SKM-1 treated with dmso at 0.1 percent for 144 hours (cell line): ENCODE data around the gene DHRS4.

Source experiments
- DNase-seq: peaks from one replicate; lab custom pipeline; 2025; ENCODE audit not compliant: unreplicated experiment; lab: John Stamatoyannopoulos, UW

The DHRS4 gene

GRCh38 chr14:23953464-23954278, at the start of gene DHRS4:
Gene DHRS4, plus strand, starts transcription at chr14:23953770. Its CDS starts 19 bp downstream, at chr14:23953789.
- peak; percentile 16 for DNase-seq

GRCh38 chr14:23910101-23910875, 43.3 kb upstream of the DHRS4 start:
- DNase-seq: no peak

- DNase-seq: no peak
These were observed 42.7 kb upstream of the DHRS4 start for GRCh38 chr14:23910876-23911210.

- DNase-seq: no peak
These were observed 38.0 kb upstream of the DHRS4 start for GRCh38 chr14:23915559-23915958.

GRCh38 chr14:23916004-23916403, 37.6 kb upstream of the DHRS4 start:
- DNase-seq: no peak

- DNase-seq: no peak
These were observed 37.1 kb upstream of the DHRS4 start for GRCh38 chr14:23916446-23916845.

GRCh38 chr14:23922545-23922944, 31.0 kb upstream of the DHRS4 start:
- DNase-seq: no peak

- DNase-seq: no peak
These were observed 28.0 kb upstream of the DHRS4 start for GRCh38 chr14:23925523-23926075.

- DNase-seq: no peak
These were observed 27.0 kb upstream of the DHRS4 start for GRCh38 chr14:23926543-23926942.

- DNase-seq: no peak
These were observed 24.4 kb upstream of the DHRS4 start for GRCh38 chr14:23929136-23929535.

- DNase-seq: no peak
These were observed 23.7 kb upstream of the DHRS4 start for GRCh38 chr14:23929822-23930294.

GRCh38 chr14:23930742-23931141, 22.8 kb upstream of the DHRS4 start:
- DNase-seq: no peak

GRCh38 chr14:23931721-23932289, 21.8 kb upstream of the DHRS4 start:
- no peak for DNase-seq

- no peak for DNase-seq
These were observed 20.9 kb upstream of the DHRS4 start for GRCh38 chr14:23932639-23933038.

GRCh38 chr14:23933108-23933741, 20.3 kb upstream of the DHRS4 start:
- no peak for DNase-seq

GRCh38 chr14:23933742-23934128, 19.8 kb upstream of the DHRS4 start:
- DNase-seq: no peak

GRCh38 chr14:23935158-23935557, 18.4 kb upstream of the DHRS4 start:
- DNase-seq: no peak

GRCh38 chr14:23936084-23936829, 17.3 kb upstream of the DHRS4 start:
- DNase-seq: no peak

GRCh38 chr14:23937203-23937602, 16.4 kb upstream of the DHRS4 start:
- no peak for DNase-seq

- DNase-seq: no peak
These were observed 14.7 kb upstream of the DHRS4 start for GRCh38 chr14:23938823-23939222.
